Uterus (tissue), 4 donors: ENCODE measurements around the gene PCDHB1. TPM values are rescaled to one million over a fixed set of nuclear protein-coding genes. Genes with fewer than 3 reads are reported as not detected.
A peak's percentile ranks its signal among the peaks of the same experiment; 100 is the strongest.

Experiments
- DNase-seq, 2 donors: peaks; one replicate each; pipeline ENCODE4 v3.0.0-alpha.2; 2019 to 2020
- H3K27ac ChIP-seq, 2 donors: fragments of 200-600 bp; sonication (generic); 1 replicate in 1 of 2; 2 replicates in 1 of 2; pipeline ENCODE4 v1.5.1; 2016 to 2018
- H3K27me3 ChIP-seq, 2 donors: fragments of 200-600 bp; sonication (generic); one replicate each; pipeline ENCODE4 v1.5.1; 2018 to 2019; ENCODE audit warnings: control low read depth in 1 of 2
- H3K36me3 ChIP-seq, 2 donors: fragments of 200-600 bp; sonication (generic); one replicate each; pipeline ENCODE4 v1.5.1; 2019; ENCODE audit warnings: control low read depth in 1 of 2
- H3K4me1 ChIP-seq, 2 donors: fragments of 200-600 bp; sonication (generic); one replicate each; pipeline ENCODE4 v1.5.1; 2018 to 2019; ENCODE audit warnings: control low read depth in 1 of 2
- H3K4me3 ChIP-seq, 2 donors: fragments of 200-600 bp; sonication (generic); 1 replicate in 1 of 2; 2 replicates in 1 of 2; pipeline ENCODE4 v1.5.1; 2018 to 2019; ENCODE audit warnings: mild to moderate bottlenecking in 1 of 2
- H3K9me3 ChIP-seq, 2 donors: fragments of 200-600 bp; sonication (generic); one replicate each; pipeline ENCODE4 v1.5.1; 2019; ENCODE audit warnings: control low read depth in 1 of 2
- CTCF ChIP-seq, 4 experiments: fragments of 200-600 bp in 2 of 4; fragments of 450-650 bp in 2 of 4; sonication (generic) in 2 of 4; IDR thresholded peaks; one replicate each; pipeline ENCODE4 v1.5.1; 2016 to 2019; ENCODE audit warnings: antibody characterized with exemption in 4 of 4, mild to moderate bottlenecking in 2 of 4, moderate library complexity in 1 of 4
- POLR2A ChIP-seq, 2 donors: fragments of 450-650 bp; IDR thresholded peaks; one replicate each; pipeline ENCODE4 v1.6.1; 2016; ENCODE audit warnings: antibody characterized with exemption in 2 of 2, mild to moderate bottlenecking in 1 of 2, moderate library complexity in 1 of 2
- intact Hi-C: fragments of 100-400 bp; cut with DNase I; formaldehyde crosslinking; loops from one replicate; pipeline ENCODE4 v1.15.1; 2023; ENCODE audit warnings: low total_unique reads
- total RNA-seq, 4 donors: library from RNA; depleted of rRNA in 3 of 4; stranded (reverse); fragments of >200 nt in 3 of 4; gene quantifications; one replicate each; pipeline versions ENCODE4 v1.1.0 to v1.2.4, GENCODE V29; 2014 to 2023
- donor health status: DM: yes; HTN: yes; CAD: no.

Gene PCDHB1
- total RNA-seq, 4 donors from 2014 or later: 0.28 TPM; not detected in 3

- no peaks in the 10 kb centered on the region for H3K36me3 ChIP-seq
- TF ChIP-seq POLR2A (IDR thresholded peaks at IDR 0.05) (no peak), CTCF (IDR thresholded peaks at IDR 0.05) (peak; percentile 25 to 38 (median 33))
- intact Hi-C loops: no loop called here
- peak; percentile 18 to 20 for DNase-seq
- no peaks in the 10 kb centered on the region for H3K4me1 ChIP-seq
- no peaks in the 10 kb centered on the region for H3K9me3 ChIP-seq
- H3K27me3 ChIP-seq: peaks cover 0 to 9% of the 10 kb centered on the region in 2 donors
- H3K27ac ChIP-seq: peak overlapping the region; percentile 3 to 74
- H3K4me3 ChIP-seq: peak overlapping the region; percentile 10 to 23
These were observed 10.9 kb upstream of the PCDHB1 start for GRCh38 chr5:141040093-141040770.

GRCh38 chr5:141040771-141041426, 10.3 kb upstream of the PCDHB1 start:
- H3K27ac ChIP-seq: peak overlapping the region; percentile 3 to 74
- H3K27me3 ChIP-seq: peaks cover 0 to 9% of the 10 kb centered on the region in 2 donors
- intact Hi-C loops: no loop called here
- DNase-seq: peak; percentile 93 to 95
- H3K9me3 ChIP-seq: no peaks in the 10 kb centered on the region
- no peaks in the 10 kb centered on the region for H3K4me1 ChIP-seq
- no peaks in the 10 kb centered on the region for H3K36me3 ChIP-seq
- peak overlapping the region; percentile 10 to 23 for H3K4me3 ChIP-seq
- TF ChIP-seq CTCF (IDR thresholded peaks at IDR 0.05) (peak; percentile 74 to 86 (median 84)), POLR2A (IDR thresholded peaks at IDR 0.05) (peak in 1 of 2 donors; percentile 18)

- no peaks in the 10 kb centered on the region for H3K36me3 ChIP-seq
- H3K9me3 ChIP-seq: no peaks in the 10 kb centered on the region
- no peak for TF ChIP-seq POLR2A (IDR thresholded peaks at IDR 0.05)
- TF ChIP-seq CTCF (IDR thresholded peaks at IDR 0.05): peak in 1 of 4 experiments; percentile 0
- no peak overlapping the region for H3K4me3 ChIP-seq
- peaks cover 0 to 13% of the 10 kb centered on the region in 2 donors for H3K27me3 ChIP-seq
- H3K4me1 ChIP-seq: no peaks in the 10 kb centered on the region
- DNase-seq: no peak
- no peak overlapping the region for H3K27ac ChIP-seq
- intact Hi-C loops: no loop called here
These were observed 9.8 kb upstream of the PCDHB1 start for GRCh38 chr5:141041427-141041785.

- Histone ChIP-seq H3K4me1 (no peaks in the 10 kb centered on the region), H3K36me3 (no peaks in the 10 kb centered on the region), H3K27me3 (peaks cover 0 to 23% of the 10 kb centered on the region in 2 donors), H3K4me3 (no peak overlapping the region), H3K9me3 (no peaks in the 10 kb centered on the region), H3K27ac (no peak overlapping the region)
- no peak for TF ChIP-seq POLR2A (IDR thresholded peaks at IDR 0.05)
- no peak for TF ChIP-seq CTCF (IDR thresholded peaks at IDR 0.05)
- intact Hi-C loops: no loop called here
- DNase-seq: no peak
These were observed 8.6 kb upstream of the PCDHB1 start for GRCh38 chr5:141042555-141042954.

- TF ChIP-seq POLR2A (IDR thresholded peaks at IDR 0.05): no peak
- no peak for TF ChIP-seq CTCF (IDR thresholded peaks at IDR 0.05)
- no peaks in the 10 kb centered on the region for H3K4me1 ChIP-seq
- H3K36me3 ChIP-seq: no peaks in the 10 kb centered on the region
- no peak overlapping the region for H3K27ac ChIP-seq
- peak overlapping the region; percentile 39 to 40 for H3K4me3 ChIP-seq
- intact Hi-C loops: no loop called here
- H3K27me3 ChIP-seq: peaks cover 0 to 15% of the 10 kb centered on the region in 2 donors
- DNase-seq: no peak
- no peaks in the 10 kb centered on the region for H3K9me3 ChIP-seq
These were observed 320 bp downstream of the PCDHB1 start for GRCh38 chr5:141051521-141051866.
